ENCODE results near the gene UBALD2. TPM values are rescaled to one million over a fixed set of nuclear protein-coding genes. Genes with fewer than 3 reads are reported as not detected.
A peak's percentile ranks its signal among the peaks of the same experiment; 100 is the strongest.

The UBALD2 gene
- total and polyA plus RNA-seq, 2 of the 8 experiments (the other 6 are each of a cell fraction or from before 2014, with no cell fraction given), result 17.8 to 22.6 TPM

- Histone ChIP-seq H3K4ac (replicated peaks; ENCODE audit: insufficient read length, low read depth, low read length) (no peak overlapping the region), H3K36me3 (ENCODE audit: control insufficient read depth in 2 of 4, insufficient read depth in 4 of 4, low read length in 3 of 4) (no peaks in the 10 kb centered on the region), H3K4me3 (ENCODE audit: extremely low read depth in 1 of 4, insufficient read depth in 2 of 4, low read depth in 3 of 4, low read length in 4 of 4) (no peak overlapping the region), H2AK5ac (ENCODE audit: low read depth, low read length) (no peak overlapping the region), H2AFZ (ENCODE audit: low read length) (no peak overlapping the region), H3K4me2 (ENCODE audit: insufficient read depth in 1 of 2, low read depth in 2 of 2, low read length in 2 of 2) (no peak overlapping the region), H2BK120ac (replicated peaks; ENCODE audit: low read depth, low read length) (no peak overlapping the region), H3K27me3 (replicated peaks in 1 of 4; ENCODE audit: control insufficient read depth in 3 of 4, extremely low read depth in 1 of 4, insufficient read depth in 3 of 4, low read length in 3 of 4) (no peaks in the 10 kb centered on the region; a peak in 1 of 7 replicates), H3K79me1 (ENCODE audit: low read depth, low read length) (no peaks in the 10 kb centered on the region), H4K20me1 (replicated peaks in 1 of 2; ENCODE audit: control insufficient read depth in 1 of 2, insufficient read depth in 2 of 2, low read length in 2 of 2) (no peaks in the 10 kb centered on the region), H3K9me3 (ENCODE audit: insufficient read depth in 2 of 2, low read depth in 1 of 2, low read length in 1 of 2) (no peaks in the 10 kb centered on the region; a peak in 1 of 4 replicates), H3K23me2 (ENCODE audit: low read depth, low read length) (no peaks in the 10 kb centered on the region), H2BK20ac (ENCODE audit: low read length) (no peak overlapping the region), H3K56ac (replicated peaks; ENCODE audit: insufficient read length, low read depth, low read length) (no peak overlapping the region), H3K18ac (ENCODE audit: extremely low read depth, low read length) (no peak overlapping the region), H3K9ac (replicated peaks in 1 of 4; ENCODE audit: extremely low read depth in 1 of 4, low read depth in 3 of 4, low read length in 3 of 4) (no peak overlapping the region), H2BK15ac (ENCODE audit: low read length) (0 out of 2 replicates have a peak overlapping the region, but pooled peaks have one; percentile 24), H3K79me2 (ENCODE audit: control insufficient read depth in 1 of 2, insufficient read depth in 2 of 2, low read length in 2 of 2) (no peaks in the 10 kb centered on the region), H3K23ac (ENCODE audit: insufficient read length) (no peak overlapping the region), H4K91ac (replicated peaks; ENCODE audit: insufficient read length, low read length) (no peak overlapping the region), H3K14ac (ENCODE audit: insufficient read length) (no peak overlapping the region), H2BK12ac (ENCODE audit: low read depth, low read length) (no peak overlapping the region), H3K27ac (ENCODE audit: low read depth, low read length) (no peak overlapping the region), H3K4me1 (replicated peaks in 1 of 4; ENCODE audit: control insufficient read depth in 3 of 4, insufficient read depth in 4 of 4, low read length in 3 of 4) (no peaks in the 10 kb centered on the region), H4K8ac (ENCODE audit: extremely low read depth, insufficient read depth, low read length) (peak overlapping the region; percentile 38; the same call in 1 of the 2 replicates), H2BK5ac (ENCODE audit: low read depth, low read length) (no peak overlapping the region), H4K5ac (ENCODE audit: insufficient read length, low read depth, low read length) (no peak overlapping the region)
- POLR2A ChIA-PET (ENCODE audit: partially characterized antibody), result no interaction called here
- CTCF ChIA-PET (ENCODE audit: partially characterized antibody), result interaction anchor here (0.9 to 2.5 kb wide), 4 partner anchors 8 to 72 kb away, joined by 3 to 14 read pairs (median 4); no protein-coding TSS in a partner anchor
- DNase-seq (ENCODE audit: low read depth in 1 of 2, low spot score in 2 of 2), result no peak
- 92% methylated on average over 7 of the region's 7 CpGs; no CpG with 5 or more reads in 1 of the 2 experiments for WGBS, 2 experiments (ENCODE audit: extremely low coverage in 1 of 2, insufficient coverage in 1 of 2, insufficient read length in 1 of 2, insufficient replicate concordance in 2 of 2, low coverage in 1 of 2, low lambda C conversion rate in 2 of 2, missing lambda C conversion rate in 1 of 2)
- FAIRE-seq, result no peak
- TF ChIP-seq BCL11A (IDR thresholded peaks at IDR 0.05; ENCODE audit: low read depth in 2 of 2, low read length in 2 of 2) (no peak), CHD1 (IDR thresholded peaks at IDR 0.05; ENCODE audit: low read depth, low read length) (no peak), TCF12 (IDR thresholded peaks at IDR 0.05; ENCODE audit: low read depth, low read length) (no peak), YY1 (IDR thresholded peaks at IDR 0.05; ENCODE audit: low read depth, low read length) (no peak), RFX5 (IDR thresholded peaks at IDR 0.05; ENCODE audit: borderline replicate concordance, low read depth, low read length) (no peak), CTCF (IDR thresholded peaks at IDR 0.05; ENCODE audit: control extremely low read depth in 1 of 3, insufficient read depth in 1 of 3, low read depth in 1 of 3, low read length in 3 of 3) (no peak), RAD21 (IDR thresholded peaks at IDR 0.05 in 1 of 2, conservative IDR thresholded peaks at IDR 0.05 in 1 of 2; ENCODE audit: low read depth in 2 of 2, low read length in 2 of 2) (no peak), CREB1 (IDR thresholded peaks at IDR 0.05) (no peak), CTBP2 (IDR thresholded peaks at IDR 0.05; ENCODE audit: borderline replicate concordance, insufficient read depth, insufficient read length, low read length) (no peak), SIX5 (IDR thresholded peaks at IDR 0.05; ENCODE audit: low read depth, low read length) (no peak), SP4 (IDR thresholded peaks at IDR 0.05; ENCODE audit: low read length) (no peak)
These were observed 11.3 kb upstream of the UBALD2 start for GRCh38 chr17:76253841-76254240.

Data from H1 (cell line).